Thyroid gland (tissue), 4 donors: ENCODE data around the gene PILRB.

Experiments used
- CTCF ChIP-seq, 6 experiments: fragments of 200-600 bp in 3 of 6; fragments of 450-650 bp in 3 of 6; sonication (generic) in 3 of 6; IDR thresholded peaks; one replicate each; pipeline ENCODE4 v1.5.1; 2016 to 2019; ENCODE audit warnings: antibody characterized with exemption in 6 of 6, mild to moderate bottlenecking in 2 of 6, inconsistent platforms in 1 of 6, moderate library complexity in 1 of 6
- POLR2A ChIP-seq, 2 donors: fragments of 450-650 bp; IDR thresholded peaks; one replicate each; pipeline ENCODE4 v1.6.1; 2017; ENCODE audit warnings: antibody characterized with exemption in 2 of 2, mild to moderate bottlenecking in 2 of 2, moderate library complexity in 1 of 2

- no peak for TF ChIP-seq CTCF (IDR thresholded peaks at IDR 0.05)
- TF ChIP-seq POLR2A (IDR thresholded peaks at IDR 0.05) = no peak
Measured at GRCh38 chr7:100356416-100357068, 1.4 kb upstream of the PILRB start.
